Stimulated activated naive CD4-positive, alpha-beta T cell (primary cell): Measurements from ENCODE around the gene PREB.
A peak's percentile ranks its signal among the peaks of the same experiment; 100 is the strongest.
"Not testable (repeated sequence)": the region's sequence is repeated elsewhere in the genome, so short reads cannot be mapped to it uniquely, and the experiment has no call there.

Experiments used
- DNase-seq, 6 experiments: peaks; one replicate each; lab custom pipeline; 2025; lab: John Stamatoyannopoulos, UW

The PREB gene

DNA sequence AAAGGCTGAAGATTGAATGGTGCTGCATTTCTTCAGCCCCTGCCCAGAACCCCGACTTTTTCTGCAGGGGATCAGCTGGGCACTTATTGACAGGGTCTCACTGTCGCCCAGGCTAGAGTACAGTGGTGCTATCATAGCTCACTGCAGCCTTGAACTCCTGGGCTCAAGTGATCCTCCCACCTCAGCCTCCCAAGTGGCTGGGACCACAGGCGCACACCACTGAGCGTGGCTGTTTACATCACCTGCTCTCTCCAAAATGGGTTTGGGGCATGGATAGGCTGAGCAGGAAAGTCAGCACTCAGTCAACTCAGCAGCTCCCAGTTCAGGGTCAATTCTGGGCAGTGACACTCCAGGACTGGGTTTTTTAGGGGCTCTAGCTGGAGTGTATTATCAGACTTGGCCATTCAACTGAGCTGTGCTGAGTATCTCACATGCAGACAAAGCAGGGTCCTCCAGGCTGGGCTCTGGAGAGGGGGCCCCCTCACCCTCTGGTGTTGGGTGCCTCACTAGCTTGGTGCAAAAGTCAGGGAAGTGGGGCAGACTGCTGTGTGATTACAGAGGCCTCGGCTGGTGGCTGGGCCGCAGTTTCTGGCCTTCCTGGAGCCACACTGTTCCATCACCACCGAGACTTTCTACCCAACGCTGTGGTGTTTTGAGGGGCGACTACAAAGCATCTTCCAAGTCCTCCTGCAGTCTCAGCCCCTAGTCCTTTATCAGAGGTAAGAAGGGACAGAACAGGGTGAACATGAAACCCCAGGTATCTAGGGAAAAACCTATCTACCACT is 6.4 kb downstream of the PREB start:
- no peak for DNase-seq

DNA sequence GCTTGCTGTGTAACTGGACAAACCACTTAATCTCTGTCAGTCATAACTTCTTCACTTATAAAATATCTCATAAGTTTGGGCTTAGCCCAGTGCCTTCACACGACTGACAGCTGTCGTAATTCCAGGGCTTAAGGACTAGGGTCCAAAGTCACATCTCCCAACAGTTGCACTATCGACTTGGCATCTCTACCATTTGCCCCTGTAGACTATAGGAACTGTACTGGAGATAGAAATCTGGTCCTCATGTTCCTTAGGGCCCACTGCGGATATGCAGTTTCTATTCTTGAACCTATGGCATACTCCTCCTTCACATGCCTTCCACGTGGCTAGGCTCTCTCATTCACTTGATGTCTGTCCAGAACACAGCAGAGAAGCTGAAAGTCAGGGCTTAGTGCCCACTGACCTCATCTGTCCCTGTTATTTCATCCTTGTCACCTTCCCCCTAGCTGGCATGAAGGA is 8.2 kb downstream of the PREB start:
- DNase-seq, result no peak

DNA sequence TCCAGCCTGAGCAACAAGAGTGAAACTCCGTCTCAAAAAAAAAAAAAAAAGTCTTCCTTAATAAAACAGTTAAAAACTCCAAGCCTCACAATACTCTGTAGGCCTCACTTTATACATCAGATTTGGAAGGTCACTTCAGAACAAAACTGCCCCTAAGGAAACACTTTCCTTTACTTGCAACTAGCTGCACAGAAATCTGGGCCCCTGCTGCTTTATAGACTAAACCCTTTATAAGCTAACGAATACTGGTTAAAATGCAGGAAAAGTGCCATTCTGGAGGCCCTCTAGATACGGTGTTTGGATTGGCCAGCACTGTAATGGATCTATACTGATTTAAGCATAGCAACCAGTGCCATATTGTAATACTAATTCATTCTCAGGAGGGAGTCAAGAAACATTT is 9.3 kb downstream of the PREB start:
- DNase-seq, result no peak

DNA sequence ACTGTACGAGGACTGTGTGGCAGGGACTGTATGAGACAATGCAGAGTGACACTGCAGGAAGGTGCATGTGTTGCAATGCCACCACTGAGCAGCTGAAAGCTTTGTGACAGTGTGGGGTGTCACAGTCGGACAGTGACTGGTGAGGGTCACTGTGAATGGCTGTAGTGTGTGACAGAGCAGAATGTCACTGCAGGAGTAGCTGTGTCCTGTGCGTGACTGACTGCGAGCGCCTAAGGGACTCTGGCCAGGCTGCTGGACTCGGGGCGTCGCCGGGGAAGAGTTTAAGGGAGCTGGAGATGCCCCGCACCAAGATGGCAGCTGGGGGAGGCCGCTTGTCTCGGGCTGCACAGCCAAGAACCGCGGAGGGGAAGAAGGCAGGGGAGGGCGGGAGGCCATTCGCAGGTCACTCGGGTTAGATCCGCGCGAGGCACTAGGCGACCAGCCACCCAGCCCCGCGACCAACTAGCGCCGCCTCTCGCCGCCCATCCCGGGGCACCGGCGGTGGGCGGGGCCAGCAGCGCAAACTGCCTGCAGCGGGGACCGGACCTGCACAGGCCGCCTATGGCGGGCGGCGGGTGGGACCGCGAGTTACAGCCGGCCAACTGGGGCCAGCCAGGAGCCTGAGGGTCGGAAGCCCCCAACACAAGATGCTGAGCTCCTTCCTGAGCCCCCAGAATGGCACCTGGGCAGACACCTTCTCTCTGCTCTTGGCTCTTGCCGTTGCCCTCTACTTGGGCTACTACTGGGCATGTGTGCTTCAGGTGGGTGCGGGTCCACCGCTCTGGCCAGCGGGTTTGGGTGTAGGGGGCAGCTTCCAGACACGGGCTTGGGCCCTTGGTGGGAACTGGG is 10.9 kb downstream of the PREB start, which contains the start of gene ABHD1:
Gene ABHD1, plus strand, starts transcription at position 514 of the 849 bp plus-strand sequence. Its CDS starts 134 bp downstream, at position 648.
- DNase-seq, result peak; percentile 16 to 73 (median 49)

DNA sequence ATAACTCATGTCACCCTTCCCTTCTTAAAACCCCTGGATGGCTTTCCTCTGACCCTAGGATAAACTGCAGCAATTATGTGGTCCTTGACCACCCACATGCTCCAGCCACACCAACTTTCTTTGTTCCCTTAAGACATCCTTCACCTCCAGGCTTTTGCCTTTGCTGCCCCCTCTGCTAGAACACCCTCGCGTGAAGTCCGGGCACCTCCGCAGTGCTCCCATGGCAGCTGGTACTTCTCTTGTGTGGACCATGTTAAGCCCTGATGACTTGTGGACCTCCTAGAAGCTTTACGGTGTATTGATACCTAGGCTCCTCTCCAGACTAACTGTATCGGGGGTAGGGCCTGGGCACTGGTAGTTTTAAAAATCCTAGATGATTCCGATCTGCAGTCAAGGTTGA is 11.6 kb downstream of the PREB start:
- no peak for DNase-seq

DNA sequence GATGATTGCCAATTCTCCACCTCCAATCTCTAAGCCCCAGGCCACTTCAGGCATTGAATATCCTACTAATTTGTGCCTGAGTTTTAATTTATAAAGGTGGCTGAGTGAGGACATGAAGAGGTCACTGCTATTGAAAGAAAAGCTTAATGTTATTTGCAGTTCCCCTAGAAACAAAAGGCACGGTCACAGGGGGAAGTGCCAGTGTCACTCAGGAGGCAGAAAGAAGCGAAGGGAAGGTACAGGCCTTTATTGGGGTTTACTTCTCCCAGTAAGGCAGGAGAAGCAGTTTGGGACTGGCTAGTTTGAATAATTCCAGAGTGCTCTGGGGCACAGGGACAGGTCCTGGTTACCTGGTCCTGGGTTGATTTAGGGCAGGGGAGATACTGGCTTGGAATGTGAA is 12.5 kb downstream of the PREB start:
- DNase-seq, result no peak

DNA sequence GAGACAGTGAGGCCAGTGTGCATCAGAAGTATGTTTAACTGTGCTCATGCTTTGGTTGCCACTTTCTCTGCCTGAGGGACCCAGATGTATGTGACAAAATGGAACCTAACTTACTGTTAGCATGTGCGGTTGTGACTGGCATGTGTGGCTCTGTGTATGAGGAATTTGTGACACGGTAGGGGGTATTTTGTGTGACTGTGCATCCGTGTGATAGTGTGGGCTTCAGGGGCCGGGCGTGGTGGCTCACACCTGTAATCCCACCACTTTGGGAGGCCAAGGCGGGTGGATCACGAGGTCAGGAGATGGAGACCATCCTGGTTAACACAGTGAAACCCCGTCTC is 15.1 kb downstream of the PREB start:
- DNase-seq, result not testable (repeated sequence)

DNA sequence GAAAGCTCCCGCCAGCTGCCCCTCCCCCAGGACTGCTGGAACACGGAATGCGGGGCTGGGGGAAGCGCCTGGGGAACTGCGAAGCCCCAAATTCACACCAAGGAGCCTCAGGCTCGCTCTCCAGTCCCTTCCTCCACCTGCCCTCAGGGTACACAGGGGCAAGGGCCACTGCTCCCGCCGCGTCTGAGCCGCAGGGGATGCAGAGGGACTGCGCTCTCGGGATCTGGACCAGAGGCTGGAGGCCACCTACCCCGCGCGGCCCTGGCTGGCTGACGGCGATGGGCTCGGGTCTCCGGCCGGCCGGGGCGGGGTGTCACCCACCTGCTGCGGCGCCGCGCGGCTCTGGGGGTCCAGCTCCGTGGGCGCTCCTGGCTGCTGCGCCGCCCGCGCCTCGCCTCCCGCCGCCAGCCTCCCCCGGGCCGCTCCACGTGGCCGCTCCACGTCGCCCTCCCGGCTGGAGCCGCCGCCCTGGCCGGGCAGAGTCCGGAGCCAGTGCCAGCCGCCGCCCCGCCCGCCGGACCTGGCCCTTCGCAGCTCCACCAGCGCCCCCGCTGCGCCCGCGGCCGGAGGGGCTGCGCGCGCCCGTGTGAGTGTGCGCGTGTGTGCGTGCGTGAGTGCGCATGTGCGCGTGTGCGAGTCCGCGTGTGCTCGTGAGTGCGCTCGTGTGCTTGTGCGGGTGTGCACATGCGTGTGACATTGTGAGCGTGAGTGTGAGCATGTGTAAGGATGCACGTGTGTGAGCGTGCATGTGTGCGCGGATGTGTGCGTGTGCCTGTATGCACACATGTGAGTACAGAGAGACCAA is 15.7 kb downstream of the PREB start, which contains the start of gene CGREF1:
Gene CGREF1, minus strand, starts transcription at position 604 of the 805 bp plus-strand sequence. CDS start 14,762 bp downstream, outside the sequence.
- no peak for DNase-seq

DNA sequence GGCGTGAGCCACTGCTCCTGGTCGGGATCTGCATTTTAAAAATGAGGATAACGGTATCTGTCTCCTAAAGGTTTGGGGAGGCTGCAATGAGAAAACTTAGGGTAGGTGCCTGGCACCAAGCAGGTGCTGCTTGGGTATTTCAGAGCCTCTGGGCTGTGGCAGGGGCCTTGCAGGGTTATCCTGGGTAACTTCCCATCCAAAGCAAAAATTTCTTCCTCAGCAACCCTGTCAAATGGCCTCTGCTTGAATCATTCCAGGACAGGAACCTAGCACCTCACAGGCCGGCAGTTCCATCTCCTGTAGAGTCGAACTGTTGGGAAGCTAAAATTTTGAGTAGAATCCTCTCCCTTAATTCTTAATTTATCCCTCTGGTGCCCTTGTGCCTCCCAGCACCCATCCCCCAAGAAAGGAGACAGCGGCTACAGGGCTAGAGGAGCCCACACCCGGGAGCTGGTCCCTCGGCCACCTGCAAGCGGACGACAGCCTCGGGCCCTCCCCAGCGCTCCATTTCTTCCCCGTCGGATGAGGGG is 16.4 kb downstream of the PREB start:
- no peak for DNase-seq

DNA sequence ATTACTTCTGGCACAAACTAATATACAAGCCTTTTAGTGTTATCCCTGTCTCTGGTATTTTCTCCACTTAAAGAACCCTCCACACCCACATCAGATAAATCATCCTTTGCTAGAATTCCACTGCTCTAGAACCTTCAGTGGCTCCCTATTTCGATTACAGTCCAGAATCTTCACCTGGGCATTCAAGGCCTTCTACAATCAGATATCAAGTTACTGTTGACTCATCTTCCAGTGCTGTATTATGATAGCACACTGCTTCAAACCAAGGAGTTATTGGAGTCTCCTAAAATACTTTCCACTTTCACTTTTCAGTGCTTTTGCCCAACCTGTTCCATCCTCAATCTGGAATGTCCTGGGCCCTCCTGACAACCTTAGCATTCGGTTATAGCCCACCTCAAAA is 18.9 kb downstream of the PREB start:
- DNase-seq, result no peak

DNA sequence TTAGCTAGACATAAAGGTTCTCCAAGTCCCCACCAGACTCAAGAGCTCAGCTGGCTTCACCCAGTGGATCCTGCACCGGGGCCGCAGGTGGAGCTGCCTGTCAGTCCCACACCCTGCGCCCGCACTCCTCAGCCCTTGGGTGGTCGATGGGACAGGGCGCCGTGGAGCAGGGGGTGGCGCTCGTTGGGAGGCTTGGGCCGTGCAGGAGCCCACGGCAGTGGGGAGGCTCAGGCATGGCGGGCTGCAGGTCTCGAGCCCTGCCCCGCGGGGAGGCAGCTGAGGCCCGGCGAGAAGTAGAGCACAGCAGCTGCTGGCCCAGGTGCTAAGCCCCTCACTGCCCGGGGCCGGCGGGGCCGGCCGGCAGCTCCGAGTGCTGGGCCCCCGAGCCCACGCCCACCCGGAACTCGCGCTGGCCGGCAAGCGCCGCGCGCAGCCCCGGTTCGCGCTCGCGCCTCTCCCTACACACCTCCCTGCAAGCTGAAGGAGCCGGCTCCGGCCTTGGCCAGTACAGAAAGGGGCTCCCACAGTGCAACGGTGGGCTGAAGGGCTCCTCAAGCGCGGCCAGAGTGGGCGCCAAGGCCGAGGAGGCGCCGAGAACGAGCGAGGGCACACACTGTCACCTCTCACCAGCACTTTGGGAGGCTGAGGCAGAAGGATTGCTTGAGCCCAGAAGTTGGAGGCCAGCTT is 22.9 kb downstream of the PREB start:
- not testable (repeated sequence) for DNase-seq

DNA sequence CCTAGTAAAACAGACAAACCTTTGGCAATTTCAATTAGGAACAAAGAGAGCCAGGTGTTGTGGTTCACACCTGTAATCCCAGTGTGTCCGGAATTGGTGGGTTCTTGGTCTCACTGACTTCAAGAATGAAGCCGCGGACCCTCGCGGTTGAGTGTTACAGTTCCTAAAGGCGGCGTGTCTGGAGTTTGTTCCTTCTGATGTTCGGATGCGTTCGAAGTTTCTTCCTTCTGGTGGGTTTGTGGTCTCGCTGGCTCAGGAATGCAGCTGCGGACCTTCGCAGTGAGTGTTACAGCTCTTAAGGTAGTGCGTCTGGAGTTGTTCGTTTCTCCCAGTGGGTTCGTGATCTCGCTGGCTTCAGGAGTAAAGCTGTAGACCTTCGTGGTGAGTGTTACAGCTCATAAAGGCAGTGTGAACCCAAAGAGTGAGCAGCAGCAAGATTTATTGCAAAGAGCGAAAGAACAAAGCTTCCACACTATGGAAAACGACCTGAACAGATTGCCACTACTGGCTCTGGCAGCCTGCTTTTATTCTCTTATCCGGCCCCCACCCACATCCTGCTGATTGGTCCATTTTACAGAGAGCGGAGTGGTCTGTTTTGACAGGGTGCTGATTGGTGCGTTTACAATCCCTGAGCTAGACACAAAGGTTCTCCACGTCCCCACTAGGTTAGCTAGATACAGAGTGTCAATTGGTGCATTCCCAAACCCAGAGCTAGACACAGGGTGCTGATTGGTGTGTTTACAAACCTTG is 23.7 kb downstream of the PREB start:
- not testable (repeated sequence) for DNase-seq

DNA sequence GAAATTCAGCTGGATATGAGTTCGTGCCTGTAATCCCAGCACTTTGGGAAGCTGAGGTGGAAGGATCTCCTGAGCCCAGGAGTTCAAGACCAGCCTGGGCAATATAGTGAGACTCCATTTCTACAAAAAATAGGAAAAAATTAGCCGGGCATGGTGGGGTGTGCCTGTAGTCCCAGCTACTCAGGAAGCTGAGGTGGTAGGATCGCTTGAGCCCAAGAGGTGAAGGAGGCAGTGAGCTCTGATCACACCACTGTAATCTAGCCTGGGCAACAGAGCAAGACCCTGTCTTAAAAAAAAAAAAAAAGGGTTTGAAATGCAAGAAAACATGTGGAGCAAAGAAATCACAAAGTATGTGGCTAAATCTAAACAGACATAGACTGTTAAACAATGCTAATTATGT is 25.4 kb downstream of the PREB start:
- DNase-seq, result no peak

DNA sequence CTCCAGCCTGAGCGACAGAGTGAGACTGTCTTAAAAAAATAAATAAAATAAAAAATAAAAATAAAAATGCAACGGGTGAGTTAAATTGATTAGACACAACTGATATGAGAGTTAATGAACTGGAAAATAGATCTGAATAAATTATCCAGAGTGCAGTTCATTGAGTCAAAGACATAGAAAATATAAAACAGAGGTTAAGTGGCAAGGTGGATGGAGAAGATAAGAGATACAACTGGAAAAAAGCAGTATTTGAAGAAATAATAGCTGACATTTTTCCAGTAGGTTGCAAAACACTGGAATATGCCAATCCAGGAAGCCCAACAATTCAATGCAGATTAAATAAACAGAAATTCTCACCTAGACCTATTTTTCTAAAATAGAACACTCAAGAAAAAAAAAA is 26.2 kb downstream of the PREB start:
- DNase-seq, result no peak

DNA sequence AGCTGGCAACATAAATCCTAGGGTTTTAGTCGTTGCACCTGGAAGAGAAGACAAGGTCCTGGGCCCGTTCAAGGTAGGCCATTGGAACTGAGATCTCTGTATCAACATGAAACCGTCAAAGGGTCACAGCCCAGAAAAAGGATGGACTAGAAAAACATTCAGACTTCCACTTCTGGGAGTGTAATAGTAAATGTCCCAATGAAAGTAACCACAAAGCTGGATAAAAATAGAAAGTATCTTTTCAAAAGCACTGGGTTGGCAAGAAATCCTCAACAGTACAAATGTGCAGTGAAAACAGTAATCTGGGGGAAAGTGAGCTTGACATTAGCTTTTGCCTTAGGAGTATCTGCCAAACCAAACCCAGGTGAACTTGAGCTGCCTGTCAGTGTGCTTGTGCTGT is 28.5 kb downstream of the PREB start:
- no peak for DNase-seq

DNA sequence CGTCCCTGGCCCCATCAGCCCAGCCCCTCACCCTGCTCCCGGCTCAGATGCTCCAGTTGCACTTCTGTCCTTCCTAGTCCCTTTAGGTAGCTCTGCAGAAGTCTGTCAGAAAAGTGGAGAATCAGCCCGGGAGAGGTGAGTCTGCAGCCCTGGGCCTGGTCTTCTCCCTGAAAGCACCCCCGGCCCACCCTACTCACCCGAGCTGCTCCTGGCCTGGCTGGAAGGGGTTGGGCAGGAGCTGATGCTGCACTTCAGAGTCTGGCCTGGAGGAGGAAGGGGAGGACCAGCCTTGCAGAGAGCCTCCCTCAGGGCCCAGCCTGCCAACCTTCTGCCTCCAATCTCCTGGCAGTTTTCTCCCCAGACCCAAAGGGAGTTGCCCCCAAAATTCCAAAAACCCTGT is 32.1 kb downstream of the PREB start:
- DNase-seq, result no peak

DNA sequence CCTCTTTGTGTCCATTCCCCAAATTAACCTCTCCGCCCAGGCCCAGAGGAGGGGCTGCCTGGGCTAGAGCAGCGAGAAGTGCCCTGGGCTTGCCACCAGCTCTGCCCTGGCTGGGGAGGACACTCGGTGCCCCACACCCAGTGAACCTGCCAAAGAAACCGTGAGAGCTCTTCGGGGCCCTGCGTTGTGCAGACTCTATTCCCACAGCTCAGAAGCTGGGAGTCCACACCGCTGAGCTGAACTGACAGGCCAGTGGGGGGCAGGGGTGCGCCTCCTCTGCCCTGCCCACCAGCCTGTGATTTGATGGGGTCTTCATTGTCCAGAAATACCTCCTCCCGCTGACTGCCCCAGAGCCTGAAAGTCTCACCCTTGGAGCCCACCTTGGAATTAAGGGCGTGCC is 34.4 kb downstream of the PREB start:
- no peak for DNase-seq

DNA sequence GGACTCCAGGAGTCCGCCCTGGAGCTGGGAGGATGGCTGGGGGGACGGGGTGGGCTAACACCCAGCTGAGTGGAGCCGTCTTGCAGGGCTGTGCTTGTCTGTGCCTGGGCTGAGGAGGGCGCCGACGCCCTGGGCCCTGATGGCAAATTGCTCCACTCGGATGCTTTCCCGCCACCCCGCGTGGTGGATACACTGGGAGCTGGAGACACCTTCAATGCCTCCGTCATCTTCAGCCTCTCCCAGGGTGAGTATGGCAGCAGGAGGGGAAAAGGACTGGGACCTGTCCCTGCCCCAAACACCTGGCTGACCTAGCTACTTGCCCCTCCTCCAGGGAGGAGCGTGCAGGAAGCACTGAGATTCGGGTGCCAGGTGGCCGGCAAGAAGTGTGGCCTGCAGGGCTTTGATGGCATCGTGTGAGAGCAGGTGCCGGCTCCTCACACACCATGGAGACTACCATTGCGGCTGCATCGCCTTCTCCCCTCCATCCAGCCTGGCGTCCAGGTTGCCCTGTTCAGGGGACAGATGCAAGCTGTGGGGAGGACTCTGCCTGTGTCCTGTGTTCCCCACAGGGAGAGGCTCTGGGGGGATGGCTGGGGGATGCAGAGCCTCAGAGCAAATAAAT is 35.0 kb downstream of the PREB start:
- DNase-seq, result no peak

DNA sequence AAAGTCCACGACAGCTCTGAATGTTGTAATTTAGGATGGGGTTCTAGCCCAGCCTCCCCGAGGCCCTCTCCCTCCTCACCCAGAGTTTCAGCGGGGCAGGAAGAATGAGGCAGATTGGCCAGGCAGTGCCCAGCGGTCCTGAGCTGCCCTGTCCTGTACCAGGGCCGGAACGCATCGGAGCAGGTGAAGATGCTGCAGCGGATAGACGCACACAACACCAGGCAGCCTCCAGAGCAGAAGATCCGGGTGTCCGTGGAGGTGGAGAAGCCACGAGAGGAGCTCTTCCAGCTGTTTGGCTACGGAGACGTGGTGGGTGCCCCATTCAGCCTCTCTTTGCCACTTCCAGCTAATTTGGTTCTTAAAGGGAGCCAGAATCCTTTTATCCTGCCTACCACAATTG is 37.1 kb downstream of the PREB start:
- no peak for DNase-seq

DNA sequence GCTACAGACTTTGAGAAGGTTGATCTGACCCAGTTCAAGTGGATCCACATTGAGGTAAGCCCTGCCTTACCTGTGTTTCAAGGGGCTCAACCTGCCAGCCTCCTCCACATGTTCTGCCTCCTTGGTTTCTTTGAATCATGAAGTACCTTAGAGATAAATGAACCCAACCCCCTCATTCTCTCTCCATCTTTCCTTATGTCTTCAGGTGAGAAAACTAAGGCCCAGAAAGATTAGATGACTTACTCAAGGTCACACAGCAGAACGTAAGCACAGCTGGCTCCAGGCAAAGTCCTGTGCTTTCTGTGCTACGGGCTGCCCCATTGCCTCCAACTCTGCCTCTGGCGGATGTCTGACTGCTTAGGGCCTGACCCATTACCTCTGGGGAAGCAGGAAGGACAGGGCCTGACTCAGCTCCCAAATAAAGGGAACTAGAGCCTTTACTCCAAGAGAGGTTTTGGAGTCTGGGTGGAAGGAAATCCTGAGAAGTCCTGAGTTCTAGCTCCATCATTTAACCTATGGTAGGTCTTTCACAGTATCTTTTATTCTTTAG is 37.6 kb downstream of the PREB start:
- no peak for DNase-seq
